ENCODE results near the gene ORAI2.

- TF ChIP-seq CTCF (IDR thresholded peaks at IDR 0.05) (no peak), TCF7L2 (IDR thresholded peaks at IDR 0.05; ENCODE audit: low read depth, low read length) (no peak), POLR2AphosphoS5 (IDR thresholded peaks at IDR 0.05; ENCODE audit: low read depth, low read length) (no peak), SIN3A (IDR thresholded peaks at IDR 0.05; ENCODE audit: borderline replicate concordance, insufficient read depth, low read depth, low read length) (no peak), REST (IDR thresholded peaks at IDR 0.05; ENCODE audit: insufficient read depth in 1 of 2, low read depth in 2 of 2, low read length in 1 of 2) (no peak)
These were observed 9.2 kb upstream of the ORAI2 start for GRCh38 chr7:102424129-102424551.
